ENCODE measurements around the gene ARNT2.

The ARNT2 gene

GRCh38 chr15:80441714-80442113, 37.5 kb downstream of the ARNT2 start:
- DNase-seq = no peak
- TF ChIP-seq GATA1 (IDR thresholded peaks at IDR 0.05; ENCODE audit: low read depth, low read length) = no peak
- TF ChIP-seq POLR2A (IDR thresholded peaks at IDR 0.05; ENCODE audit: low read length) = no peak

DNA sequence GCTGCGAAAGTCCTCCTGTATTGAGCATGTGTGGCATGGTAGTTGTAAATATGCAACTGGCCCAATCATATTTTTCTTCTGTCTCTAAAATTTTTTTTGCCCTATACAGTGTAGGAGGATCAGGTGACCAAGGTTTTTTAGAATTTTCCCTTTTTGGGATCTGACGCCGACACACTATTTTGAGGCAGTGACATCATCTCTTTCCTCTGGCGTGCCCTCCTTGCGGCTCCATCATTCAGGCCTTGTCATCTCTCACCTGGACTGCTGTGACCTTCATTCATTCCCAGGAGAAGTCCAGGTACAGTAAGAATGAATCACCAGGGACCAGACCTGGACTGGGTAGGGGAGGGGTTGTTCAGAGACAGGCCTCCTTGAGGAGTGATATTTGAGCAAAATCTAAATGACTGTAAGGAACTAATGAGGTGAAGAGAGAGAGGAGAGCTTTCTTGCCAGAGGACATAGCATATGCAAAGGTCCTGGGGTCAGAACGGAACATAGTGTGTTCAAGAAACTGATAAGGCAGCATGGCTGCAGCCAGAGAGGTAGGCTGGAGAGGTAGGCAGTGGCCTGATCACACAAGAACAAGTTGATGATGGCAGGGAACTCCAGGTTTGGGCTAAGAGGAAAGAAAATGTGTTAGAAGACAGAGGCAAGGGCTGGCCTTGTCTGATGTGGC, 38.7 kb downstream of the ARNT2 start:
- no peak for DNase-seq
- no peak for TF ChIP-seq GATA1 (IDR thresholded peaks at IDR 0.05; ENCODE audit: low read depth, low read length)
- no peak for TF ChIP-seq POLR2A (IDR thresholded peaks at IDR 0.05; ENCODE audit: low read length)

DNA sequence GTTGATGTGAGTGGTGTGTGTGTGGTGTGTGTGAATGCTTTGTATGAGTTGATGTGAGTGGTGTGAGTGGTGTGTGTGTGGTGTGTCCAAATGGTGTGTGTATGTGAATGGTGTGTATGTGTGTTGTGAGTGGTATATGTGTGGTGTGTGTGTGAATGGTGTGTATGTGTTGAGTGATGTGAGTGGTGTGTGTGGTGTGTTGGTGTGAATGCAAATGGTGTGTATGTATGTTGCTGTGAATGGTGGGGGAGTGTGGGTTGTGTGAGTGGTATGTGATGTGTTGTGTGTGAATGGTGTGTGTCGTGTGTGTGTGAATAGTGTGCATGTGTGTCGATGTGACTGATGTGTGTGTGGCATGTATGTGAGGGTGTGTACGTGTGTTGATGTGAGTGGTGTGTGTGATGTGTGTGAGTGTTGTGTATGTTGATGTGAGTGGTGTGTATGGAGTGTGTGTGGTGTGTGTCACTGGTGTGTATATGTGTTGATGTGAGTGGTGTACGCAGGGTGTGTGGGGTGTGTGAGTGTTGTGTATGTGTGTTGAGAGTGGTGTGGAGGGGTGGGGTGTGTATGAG, 40.6 kb downstream of the ARNT2 start:
- DNase-seq = no peak
- TF ChIP-seq POLR2A (IDR thresholded peaks at IDR 0.05; ENCODE audit: low read length) = no peak
- no peak for TF ChIP-seq GATA1 (IDR thresholded peaks at IDR 0.05; ENCODE audit: low read depth, low read length)

DNA sequence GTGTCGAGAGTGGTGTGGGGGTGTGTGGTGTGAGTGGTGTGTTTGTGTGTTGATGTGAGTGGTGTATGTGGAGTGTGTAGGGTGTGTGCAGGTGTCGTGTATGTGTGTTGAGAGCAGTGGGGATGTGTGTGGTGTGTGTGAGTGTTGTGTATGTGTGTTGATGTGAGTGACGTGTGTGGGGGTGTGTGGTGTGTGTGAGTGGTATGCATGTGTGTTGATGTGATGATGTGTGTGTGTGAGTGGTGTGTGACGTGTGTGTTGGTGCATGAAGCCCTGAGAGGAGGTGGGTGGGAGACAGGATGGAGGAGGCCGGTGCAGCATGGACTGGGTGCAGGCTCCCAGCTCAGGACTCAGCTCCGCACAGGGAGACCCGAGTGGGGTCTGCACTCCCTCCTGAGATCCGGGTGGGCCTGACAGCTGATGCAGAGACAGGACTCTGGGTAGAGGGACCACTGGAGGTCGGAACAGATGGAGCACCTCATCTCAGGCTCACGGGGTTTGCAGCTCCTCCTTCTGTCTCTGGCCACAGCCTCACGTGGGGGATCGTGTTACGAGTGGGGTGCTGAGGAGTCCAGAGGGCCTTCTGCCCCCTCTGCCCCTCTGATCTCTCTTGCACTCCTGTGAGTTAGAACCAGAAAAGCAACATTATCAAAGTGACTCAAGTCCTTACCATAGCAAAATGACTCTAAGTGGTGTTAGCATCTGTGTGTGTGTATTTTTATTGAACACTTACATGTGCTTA, 41.3 kb downstream of the ARNT2 start:
- no peak for TF ChIP-seq GATA1 (IDR thresholded peaks at IDR 0.05; ENCODE audit: low read depth, low read length)
- TF ChIP-seq POLR2A (IDR thresholded peaks at IDR 0.05; ENCODE audit: low read length) = no peak
- DNase-seq = no peak

DNA sequence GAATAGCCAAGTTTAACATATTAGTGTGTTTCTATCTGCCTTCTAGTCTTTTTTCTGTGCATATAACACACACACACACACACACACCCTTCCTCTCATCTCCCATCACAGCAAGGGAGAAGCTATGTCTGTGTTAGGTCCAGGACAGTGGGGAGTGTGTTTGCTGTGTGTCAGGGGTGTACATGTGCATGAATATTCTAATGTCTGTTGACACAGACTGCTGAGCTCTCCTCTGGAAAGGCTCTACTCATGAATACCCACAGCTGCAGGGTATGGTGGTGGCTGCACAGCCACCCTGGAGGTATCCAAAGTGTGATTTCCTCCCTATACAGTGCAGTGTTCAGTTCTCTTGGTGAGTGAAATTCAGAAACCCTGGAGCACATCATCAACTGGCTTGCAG, 42.9 kb downstream of the ARNT2 start:
- TF ChIP-seq GATA1 (IDR thresholded peaks at IDR 0.05; ENCODE audit: low read depth, low read length) (no peak), POLR2A (IDR thresholded peaks at IDR 0.05; ENCODE audit: low read length) (no peak)
- no peak for DNase-seq

DNA sequence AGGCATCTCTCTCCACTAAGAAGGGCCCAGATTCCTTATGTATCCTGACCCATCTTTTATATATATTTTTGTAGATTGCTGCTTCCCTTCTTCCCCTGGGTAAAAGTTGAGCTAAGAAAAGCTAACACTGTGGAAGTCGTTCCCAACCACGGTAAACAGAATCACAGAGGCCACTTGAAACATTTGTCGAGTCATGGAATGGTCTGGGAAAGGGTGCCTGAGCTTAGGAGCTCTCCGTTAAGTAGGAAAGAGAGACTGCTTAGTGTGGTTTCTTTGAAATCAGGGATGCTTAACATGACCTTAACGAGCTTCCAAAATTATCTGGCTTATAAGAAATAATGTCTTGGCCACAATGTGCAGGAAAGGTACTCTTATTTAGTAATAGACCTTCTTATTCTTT, 45.6 kb downstream of the ARNT2 start:
- no peak for DNase-seq
- TF ChIP-seq GATA1 (IDR thresholded peaks at IDR 0.05; ENCODE audit: low read depth, low read length) (no peak), POLR2A (IDR thresholded peaks at IDR 0.05; ENCODE audit: low read length) (no peak)

DNA sequence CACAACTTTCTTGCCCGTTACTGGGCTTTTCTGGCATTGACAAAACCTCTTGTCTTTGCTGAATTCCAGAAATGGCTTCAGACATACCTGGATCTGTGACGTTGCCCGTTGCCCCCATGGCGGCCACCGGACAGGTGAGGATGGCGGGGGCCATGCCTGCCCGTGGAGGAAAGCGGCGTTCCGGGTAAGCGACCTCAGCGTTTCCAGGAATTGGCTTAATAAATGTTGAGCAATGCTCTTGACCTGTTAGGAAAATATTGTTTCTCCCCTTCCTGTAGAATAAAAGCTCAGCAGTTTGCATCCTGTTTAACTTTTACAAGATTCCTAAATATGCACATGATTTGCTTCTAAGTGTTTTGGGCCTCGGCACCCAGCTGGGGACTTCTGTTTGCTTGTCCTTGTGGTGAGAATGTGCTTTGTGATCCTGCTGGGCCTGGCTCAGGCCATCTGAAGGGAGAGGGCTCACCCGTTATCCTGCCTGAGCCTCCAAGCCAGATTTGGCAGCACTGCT, 46.7 kb downstream of the ARNT2 start:
- DNase-seq = no peak
- no peak for TF ChIP-seq POLR2A (IDR thresholded peaks at IDR 0.05; ENCODE audit: low read length)
- TF ChIP-seq GATA1 (IDR thresholded peaks at IDR 0.05; ENCODE audit: low read depth, low read length) = no peak

GRCh38 chr15:80452166-80452565, 48.0 kb downstream of the ARNT2 start:
- TF ChIP-seq GATA1 (IDR thresholded peaks at IDR 0.05; ENCODE audit: low read depth, low read length) (no peak), POLR2A (IDR thresholded peaks at IDR 0.05; ENCODE audit: low read length) (no peak)
- no peak for DNase-seq

DNA sequence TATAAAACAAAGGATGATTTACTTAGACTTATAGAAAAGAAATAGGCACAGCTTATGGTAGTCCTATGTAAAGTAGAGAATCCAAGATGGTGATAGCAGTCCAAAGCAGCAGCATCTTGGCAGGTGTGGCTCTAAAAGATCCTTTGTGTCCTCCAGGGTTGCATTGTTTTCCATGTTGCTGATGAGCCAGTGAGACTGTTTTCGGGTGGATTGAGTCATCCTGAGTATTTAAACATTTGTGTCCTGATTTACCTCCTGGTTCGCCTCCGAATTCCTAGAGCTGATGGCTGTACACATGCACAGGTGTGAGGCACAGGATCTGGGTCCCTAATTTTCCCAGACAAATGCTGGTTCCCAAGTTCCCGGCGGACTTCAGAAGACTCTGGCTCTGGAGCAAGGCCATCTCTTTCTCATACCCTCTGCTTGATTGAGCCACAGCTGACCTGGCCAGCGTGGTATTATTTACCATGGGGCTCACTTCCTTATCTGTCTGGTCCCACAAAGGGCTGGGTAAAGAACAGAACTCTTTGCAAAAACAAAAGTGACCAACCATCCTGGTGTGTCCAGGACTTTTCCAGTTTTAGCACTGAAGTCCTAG, 51.0 kb downstream of the ARNT2 start:
- no peak for TF ChIP-seq GATA1 (IDR thresholded peaks at IDR 0.05; ENCODE audit: low read depth, low read length)
- TF ChIP-seq POLR2A (IDR thresholded peaks at IDR 0.05; ENCODE audit: low read length) = no peak
- DNase-seq = no peak

GRCh38 chr15:80455668-80456442, 51.7 kb downstream of the ARNT2 start:
- peak; percentile 60 to 78 for DNase-seq
- TF ChIP-seq POLR2A (IDR thresholded peaks at IDR 0.05; ENCODE audit: low read length) (no peak), GATA1 (IDR thresholded peaks at IDR 0.05; ENCODE audit: low read depth, low read length) (no peak)

DNA sequence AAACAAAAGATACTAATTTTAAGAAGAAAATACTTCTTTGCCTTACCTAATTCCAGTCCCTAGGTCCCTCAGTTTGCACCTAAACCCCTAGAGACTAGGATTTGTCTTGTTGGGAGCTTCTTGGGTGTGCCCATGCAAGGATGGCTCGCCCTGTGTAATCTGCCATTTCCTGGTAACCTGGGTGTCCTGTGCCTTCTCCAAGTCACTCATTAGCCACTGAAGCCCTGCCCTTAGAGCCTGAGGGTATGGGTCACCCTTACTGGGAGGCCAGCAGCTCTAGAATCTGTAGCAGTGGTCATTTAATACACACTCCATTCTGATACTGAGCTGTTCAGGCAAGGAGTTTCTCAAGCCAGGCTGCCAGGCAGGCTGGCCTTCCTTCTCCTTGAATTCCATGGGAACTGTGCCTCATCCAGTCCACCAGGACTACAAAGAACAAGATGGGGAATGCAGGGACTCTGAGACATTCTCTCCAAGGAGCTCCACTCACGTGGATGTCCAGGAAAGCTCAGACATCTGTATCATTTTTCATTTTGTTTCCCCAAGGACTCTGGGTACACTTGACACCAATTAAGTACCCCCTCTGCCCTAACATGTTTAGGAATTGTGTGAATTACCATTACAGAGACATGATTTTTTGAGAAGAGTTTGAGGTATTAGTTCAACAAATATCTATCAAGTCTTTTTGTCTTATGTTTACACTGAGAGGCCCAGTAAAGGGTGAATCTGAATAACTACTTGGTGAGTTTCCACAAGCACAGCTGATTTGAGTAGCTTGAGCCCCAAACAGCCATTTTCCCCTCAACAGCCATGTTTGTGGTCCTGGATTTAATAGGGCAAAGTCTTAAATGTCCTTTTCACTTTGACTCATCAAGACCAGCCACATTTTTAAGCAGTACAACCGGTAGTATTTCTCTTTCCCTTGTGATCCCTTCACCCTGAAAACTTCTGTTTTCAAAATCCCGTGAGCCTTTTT, 52.6 kb downstream of the ARNT2 start:
- no peak for TF ChIP-seq POLR2A (IDR thresholded peaks at IDR 0.05; ENCODE audit: low read length)
- TF ChIP-seq GATA1 (IDR thresholded peaks at IDR 0.05; ENCODE audit: low read depth, low read length) = no peak
- DNase-seq = no peak

- no peak for DNase-seq
- TF ChIP-seq GATA1 (IDR thresholded peaks at IDR 0.05; ENCODE audit: low read depth, low read length) (no peak), POLR2A (IDR thresholded peaks at IDR 0.05; ENCODE audit: low read length) (no peak)
Observed at GRCh38 chr15:80457896-80458295, 53.7 kb downstream of the ARNT2 start.
